Endothelial cell of umbilical vein (primary cell): Measurements from ENCODE around the gene C5orf15. TPM values are rescaled to one million over a fixed set of nuclear protein-coding genes. Genes with fewer than 3 reads are reported as not detected.

Experiments used
- BruUV-seq: library from RNA; stranded (reverse); fragments of 400-500 nt; replicated peaks from 2 replicates; lab custom pipeline; 2021; lab: Mats Ljungman, UMichigan
- CTCF ChIA-PET: fragments of 300-600, 350-600 bp; sonication (Branson Sonifier 250); formaldehyde crosslinking; loops from one replicate; lab custom pipeline; 2021; ENCODE audit warnings: antibody characterized with exemption, inconsistent platforms; lab: Charles Lee
- POLR2A ChIA-PET: fragments of 300-600, 350-600 bp; sonication (Branson Sonifier 250); formaldehyde crosslinking; loops from one replicate; lab custom pipeline; 2021; ENCODE audit warnings: antibody characterized with exemption, inconsistent platforms; lab: Charles Lee
- DNase-seq: peaks from one replicate; pipeline ENCODE4 v3.0.0-alpha.2; 2011; ENCODE audit warnings: low read depth, low spot score
- FAIRE-seq: peaks from 2 replicates; lab custom pipeline; 2011; peaks lifted over from hg19 to GRCh38; lab: Jason Lieb, UNC
- H2AFZ ChIP-seq: 2 replicates; pipeline ENCODE4 v1.6.0; 2012; ENCODE audit warnings: low read depth, low read length, control low read depth, inconsistent platforms
- H3K27ac ChIP-seq: 2 replicates; pipeline ENCODE4 v1.5.1; 2011; ENCODE audit warnings: low read depth, mild to moderate bottlenecking, control low read depth, low read length, moderate library complexity; ENCODE audit not compliant: insufficient read depth
- H3K27me3 ChIP-seq, 2 experiments: 2 replicates each; pipeline versions ENCODE4 v1.6.0 to v1.6.1; 2011; ENCODE audit warnings: low read length in 2 of 2, mixed read lengths in 1 of 2; ENCODE audit not compliant: control insufficient read depth in 2 of 2, insufficient read depth in 2 of 2
- H3K36me3 ChIP-seq, 2 experiments: 2 replicates in 1 of 2; 3 replicates in 1 of 2; pipeline ENCODE4 v1.5.1; 2011; ENCODE audit warnings: low read length in 2 of 2, mild to moderate bottlenecking in 1 of 2, moderate library complexity in 1 of 2; ENCODE audit not compliant: control insufficient read depth in 2 of 2, insufficient read depth in 2 of 2; ENCODE audit errors: extremely low read depth in 1 of 2
- H3K4me1 ChIP-seq: 3 replicates; pipeline ENCODE4 v1.5.1; 2011; ENCODE audit warnings: mild to moderate bottlenecking, low read length; ENCODE audit not compliant: control insufficient read depth, insufficient read depth; ENCODE audit errors: extremely low read depth
- H3K4me2 ChIP-seq: 2 replicates; pipeline ENCODE4 v1.6.1; 2011; ENCODE audit warnings: low read length, control low read depth, mixed read lengths; ENCODE audit not compliant: insufficient read depth
- H3K4me3 ChIP-seq, 3 experiments: fragments of 200-600 bp in 1 of 3; sonication (generic), shearing (Covaris generic) in 1 of 3; replicated peaks in 1 of 3; 2 replicates each; pipeline ENCODE4 v1.5.1; 2011 to 2016; ENCODE audit warnings: control low read depth in 3 of 3, low read length in 3 of 3, mild to moderate bottlenecking in 2 of 3, inconsistent platforms in 1 of 3, low read depth in 1 of 3, moderate library complexity in 1 of 3; ENCODE audit not compliant: insufficient read depth in 1 of 3
- H3K79me2 ChIP-seq: 2 replicates; pipeline ENCODE4 v1.6.0; 2012; ENCODE audit warnings: low read length, inconsistent platforms; ENCODE audit not compliant: control insufficient read depth, insufficient read depth
- H3K9ac ChIP-seq: replicated peaks from 2 replicates; pipeline ENCODE3; 2011; ENCODE audit warnings: low read length, control low read depth; ENCODE audit not compliant: insufficient read depth; ENCODE audit errors: extremely low read depth
- H3K9me1 ChIP-seq: replicated peaks from 3 replicates; pipeline ENCODE4 v1.6.0; 2011; ENCODE audit warnings: mild to moderate bottlenecking, low read length; ENCODE audit not compliant: control insufficient read depth, insufficient read depth; ENCODE audit errors: extremely low read depth
- H3K9me3 ChIP-seq: replicated peaks from 2 replicates; pipeline ENCODE4 v1.5.1; 2012; ENCODE audit warnings: low read length, inconsistent platforms; ENCODE audit not compliant: control insufficient read depth, insufficient read depth
- H4K20me1 ChIP-seq: replicated peaks from 2 replicates; pipeline ENCODE3; 2011; ENCODE audit warnings: mild to moderate bottlenecking, low read length; ENCODE audit not compliant: control insufficient read depth, insufficient read depth; ENCODE audit errors: extremely low read depth
- MYC ChIP-seq: IDR thresholded peaks from one replicate; pipeline ENCODE4 v1.6.1; 2011; ENCODE audit warnings: mild to moderate bottlenecking, low read depth, low read length
- dilution Hi-C: fragments of 300-500 bp; cut with MboI; formaldehyde crosslinking; loops from one replicate; pipeline ENCODE4 v1.15.0; 2019; ENCODE audit warnings: low sequenced_read_pairs; ENCODE audit not compliant: extremely low pct_ligation_motif_present
- intact Hi-C: fragments of 100-400 bp; cut with micrococcal nuclease; formaldehyde crosslinking; loops from one replicate; pipeline ENCODE4 v1.10.0; 2022
- polyA plus RNA-seq, 4 experiments: library from polyadenylated mRNA; depleted of rRNA in 3 of 4; stranded (reverse) in 3 of 4; unstranded in 1 of 4; fragments of >200 nt; gene quantifications; 2 replicates each; pipeline versions ENCODE4 v1.2.1 to v1.2.3, GENCODE V29; 2011 to 2012; ENCODE audit warnings: missing spikeins in 1 of 4
- total RNA-seq: library from RNA; stranded (reverse); gene quantifications from 2 replicates; pipeline ENCODE4 v1.2.3, GENCODE V29; 2021
- TF ChIP-seq, protein P1 (sequence below), 2 donors: IDR thresholded peaks; 1 replicate in 1 of 2; 2 replicates in 1 of 2; pipeline ENCODE4 v1.5.1; 2011; ENCODE audit warnings: low read length in 2 of 2, mild to moderate bottlenecking in 2 of 2, moderate library complexity in 2 of 2, control low read depth in 1 of 2, inconsistent platforms in 1 of 2, low read depth in 1 of 2; ENCODE audit not compliant: insufficient read depth in 1 of 2; ENCODE audit errors: extremely low read depth in 1 of 2

The C5orf15 gene
- total and polyA plus RNA-seq, 2 donors (not counting 3 experiments of a cell fraction or from before 2014, with no cell fraction given) = 25.3 to 45.4 TPM

DNA sequence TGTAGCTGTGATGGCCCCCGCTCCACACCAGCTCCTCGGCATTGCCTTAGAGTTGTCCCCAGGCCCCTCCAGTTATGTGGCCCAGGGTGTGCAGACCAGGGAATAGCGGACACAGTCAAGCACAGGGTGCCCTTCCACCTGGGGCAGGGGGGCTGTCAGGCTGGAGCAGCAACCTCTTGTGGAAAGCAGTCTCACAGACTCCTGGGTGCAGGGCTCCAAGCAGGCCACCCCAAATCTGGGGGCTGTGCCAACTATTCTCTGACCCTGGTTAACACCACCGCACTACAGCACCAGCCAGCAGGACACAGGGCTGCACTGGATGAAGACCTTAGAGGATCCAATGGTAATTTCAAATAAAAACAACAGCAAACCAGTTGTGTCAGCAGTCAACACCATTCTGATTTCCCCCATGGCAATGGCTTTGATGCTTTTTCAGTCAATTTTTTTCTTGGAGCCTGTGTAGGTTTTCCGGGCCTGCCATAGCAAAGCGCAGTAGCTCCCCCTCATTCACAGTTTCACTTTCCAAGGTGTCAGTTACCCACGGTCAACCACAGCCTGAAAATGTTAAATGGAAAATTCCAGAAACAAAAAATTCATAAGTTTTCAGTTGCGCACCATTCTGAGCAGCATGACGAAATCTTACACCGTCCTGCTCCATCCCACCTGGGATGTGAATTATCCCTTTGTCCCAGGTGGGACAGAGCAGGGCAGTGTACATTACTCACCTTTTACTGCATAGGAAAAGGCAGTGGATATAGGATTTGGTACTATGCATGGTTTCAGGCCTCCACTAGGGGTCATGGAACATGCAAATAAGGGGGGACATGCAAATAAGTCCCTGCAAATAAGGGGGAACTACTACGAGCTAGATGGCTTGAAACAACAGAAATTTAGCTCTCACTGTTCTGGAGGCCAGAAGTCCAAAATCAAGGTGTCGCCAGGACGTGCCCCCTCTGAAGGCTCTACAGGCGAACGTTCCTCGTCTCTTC, 49.0 kb downstream of the C5orf15 start:
- Histone ChIP-seq H3K79me2 (no peaks in the 10 kb centered on the region), H2AFZ (no peak overlapping the region), H4K20me1 (no peaks in the 10 kb centered on the region), H3K36me3 (no peaks in the 10 kb centered on the region), H3K9ac (no peak overlapping the region), H3K27ac (no peak overlapping the region), H3K4me3 (no peak overlapping the region), H3K9me1 (no peaks in the 10 kb centered on the region), H3K4me2 (no peak overlapping the region), H3K9me3 (no peaks in the 10 kb centered on the region), H3K4me1 (no peaks in the 10 kb centered on the region), H3K27me3 (peaks cover 0 to 4% of the 10 kb centered on the region in 2 experiments)
- dilution Hi-C loops (no loop called here), intact Hi-C loops (no loop called here)
- ChIA-PET POLR2A (no interaction called here), CTCF (no interaction called here)
- TF ChIP-seq MYC = no peak
- no peak for FAIRE-seq
- DNase-seq = no peak
- BruUV-seq = no TSS peak

DNA sequence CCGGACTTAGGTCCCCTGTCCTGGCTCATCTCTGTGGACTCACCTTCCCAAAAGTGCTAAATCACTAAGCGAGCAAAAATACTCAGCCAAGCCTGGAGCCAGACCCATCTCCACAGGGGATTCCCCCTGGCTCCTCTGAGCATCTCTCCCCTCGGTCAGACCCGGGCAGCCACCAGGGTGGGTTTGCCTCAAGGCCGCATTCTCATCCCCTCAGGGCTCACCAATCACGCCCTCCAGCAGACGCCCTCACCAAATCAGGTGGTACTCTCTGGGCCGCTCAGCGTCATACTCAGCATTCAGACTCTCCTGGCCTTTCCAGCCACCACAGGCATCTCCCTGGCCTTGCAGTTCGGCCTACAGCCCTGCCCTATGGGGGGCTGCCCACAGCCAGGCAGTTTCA, 49.7 kb downstream of the C5orf15 start:
- Histone ChIP-seq H3K4me2 (no peak overlapping the region), H3K36me3 (no peaks in the 10 kb centered on the region), H3K27ac (no peak overlapping the region), H3K4me1 (no peaks in the 10 kb centered on the region), H3K9me3 (no peaks in the 10 kb centered on the region), H3K9me1 (no peaks in the 10 kb centered on the region), H3K27me3 (peaks cover 0 to 2% of the 10 kb centered on the region in 2 experiments), H3K9ac (no peak overlapping the region), H2AFZ (no peak overlapping the region), H4K20me1 (no peaks in the 10 kb centered on the region), H3K79me2 (no peaks in the 10 kb centered on the region), H3K4me3 (no peak overlapping the region)
- intact Hi-C loops (no loop called here), dilution Hi-C loops (no loop called here)
- TF ChIP-seq, protein P1, sequence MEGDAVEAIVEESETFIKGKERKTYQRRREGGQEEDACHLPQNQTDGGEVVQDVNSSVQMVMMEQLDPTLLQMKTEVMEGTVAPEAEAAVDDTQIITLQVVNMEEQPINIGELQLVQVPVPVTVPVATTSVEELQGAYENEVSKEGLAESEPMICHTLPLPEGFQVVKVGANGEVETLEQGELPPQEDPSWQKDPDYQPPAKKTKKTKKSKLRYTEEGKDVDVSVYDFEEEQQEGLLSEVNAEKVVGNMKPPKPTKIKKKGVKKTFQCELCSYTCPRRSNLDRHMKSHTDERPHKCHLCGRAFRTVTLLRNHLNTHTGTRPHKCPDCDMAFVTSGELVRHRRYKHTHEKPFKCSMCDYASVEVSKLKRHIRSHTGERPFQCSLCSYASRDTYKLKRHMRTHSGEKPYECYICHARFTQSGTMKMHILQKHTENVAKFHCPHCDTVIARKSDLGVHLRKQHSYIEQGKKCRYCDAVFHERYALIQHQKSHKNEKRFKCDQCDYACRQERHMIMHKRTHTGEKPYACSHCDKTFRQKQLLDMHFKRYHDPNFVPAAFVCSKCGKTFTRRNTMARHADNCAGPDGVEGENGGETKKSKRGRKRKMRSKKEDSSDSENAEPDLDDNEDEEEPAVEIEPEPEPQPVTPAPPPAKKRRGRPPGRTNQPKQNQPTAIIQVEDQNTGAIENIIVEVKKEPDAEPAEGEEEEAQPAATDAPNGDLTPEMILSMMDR (IDR thresholded peaks at IDR 0.05; ENCODE audit: extremely low read depth in 1 of 2, insufficient read depth in 1 of 2, low read depth in 1 of 2, low read length in 2 of 2) = no peak
- DNase-seq (no peak), FAIRE-seq (no peak)
- POLR2A ChIA-PET = no interaction called here
- CTCF ChIA-PET = no interaction called here
- no TSS peak for BruUV-seq
